Stimulated activated CD4-positive, alpha-beta T cell treated with anti-CD3 and anti-CD28 coated beads, Interleukin-12 subunit alpha, Interleukin-12 subunit beta, amount 100 ng/mL, for 24 hours (primary cell): ENCODE data around the gene SUSD3.

Experiments used
- DNase-seq, 2 experiments: peaks; one replicate each; pipeline ENCODE4 v3.0.0-alpha.2; 2020; ENCODE audit warnings: low read depth in 2 of 2

SUSD3 gene

GRCh38 chr9:93052791-93053540 is 5.5 kb upstream of the SUSD3 start:
- DNase-seq: no peak

GRCh38 chr9:93053781-93054331 is 4.6 kb upstream of the SUSD3 start:
- DNase-seq: no peak

DNA sequence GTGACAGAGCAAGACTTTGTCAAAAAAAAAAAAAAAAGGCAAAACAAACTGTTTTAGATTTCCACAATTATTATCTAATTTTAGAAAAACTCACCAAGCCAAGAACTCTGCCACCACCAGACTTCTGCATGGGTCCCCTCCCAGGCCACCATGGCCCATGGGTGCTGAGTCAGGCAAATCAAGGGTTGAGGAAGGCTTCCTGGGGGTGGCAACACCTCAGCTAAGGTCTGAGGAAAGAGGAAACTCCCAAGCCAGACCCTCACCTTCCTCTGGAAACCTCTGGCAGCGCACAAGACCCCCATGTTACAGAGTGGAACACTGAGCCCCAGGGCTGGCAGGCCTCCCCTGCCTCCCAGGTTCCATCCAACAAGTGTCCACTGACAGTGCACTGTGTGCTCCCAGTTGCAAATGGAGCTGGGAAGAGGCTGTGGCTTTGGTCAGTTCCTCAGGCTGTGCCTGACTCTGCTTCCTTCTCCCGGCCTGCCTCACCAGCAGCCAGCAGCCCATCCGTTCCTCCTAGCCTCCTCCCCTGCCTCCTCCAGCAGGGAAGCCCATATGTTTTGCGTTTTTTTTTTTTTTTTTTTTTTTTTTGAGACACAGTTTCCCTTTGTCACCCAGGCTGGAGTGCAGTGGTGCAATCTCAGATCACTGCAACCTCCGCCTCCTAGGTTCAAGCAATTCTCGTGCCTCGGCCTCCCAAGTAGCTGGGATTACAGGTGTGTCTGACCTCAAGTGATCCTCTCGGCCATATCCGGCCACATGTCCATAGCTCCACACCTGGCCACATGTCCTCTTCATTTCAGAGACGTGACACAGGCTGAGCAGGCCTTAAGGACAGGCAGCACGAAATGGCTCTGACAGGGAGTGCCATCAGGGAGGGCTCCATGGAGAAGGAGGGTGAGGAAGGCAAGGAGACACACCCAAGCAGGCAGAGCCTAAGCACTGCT is 3.5 kb upstream of the SUSD3 start:
- no peak for DNase-seq

- no peak for DNase-seq
Observed at GRCh38 chr9:93057042-93057702, 1.3 kb upstream of the SUSD3 start.

GRCh38 chr9:93057703-93058354 is 672 bp upstream of the SUSD3 start:
- no peak for DNase-seq

GRCh38 chr9:93059011-93059714 is 662 bp downstream of the SUSD3 start:
- no peak for DNase-seq

GRCh38 chr9:93059715-93060578 is 1.4 kb downstream of the SUSD3 start:
- DNase-seq: no peak

GRCh38 chr9:93060746-93061259 is 2.3 kb downstream of the SUSD3 start:
- DNase-seq: no peak

DNA sequence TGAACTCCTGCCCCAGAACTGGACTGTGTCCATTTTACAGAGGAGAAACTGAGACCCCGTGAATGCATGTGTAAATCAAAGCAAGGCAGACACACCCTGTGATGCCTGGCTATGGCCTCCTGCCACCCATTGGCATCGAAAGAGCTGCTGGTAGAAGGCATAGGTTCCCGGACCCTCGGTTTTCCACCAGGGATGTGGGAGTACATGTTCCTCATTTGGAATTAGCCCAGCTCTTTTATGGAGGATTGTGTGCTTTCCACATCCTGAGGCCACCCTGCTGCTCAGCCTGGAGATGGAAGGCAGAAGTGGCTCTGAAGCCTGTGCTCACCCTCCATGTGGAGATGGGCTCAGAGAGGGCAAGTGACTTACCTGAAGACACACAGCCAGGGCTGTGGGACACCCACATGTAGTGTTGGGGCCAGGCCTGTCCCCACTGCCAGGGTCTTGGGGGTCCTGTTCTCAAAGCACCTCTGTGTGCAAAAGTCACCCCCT is 2.8 kb downstream of the SUSD3 start:
- DNase-seq: no peak

DNA sequence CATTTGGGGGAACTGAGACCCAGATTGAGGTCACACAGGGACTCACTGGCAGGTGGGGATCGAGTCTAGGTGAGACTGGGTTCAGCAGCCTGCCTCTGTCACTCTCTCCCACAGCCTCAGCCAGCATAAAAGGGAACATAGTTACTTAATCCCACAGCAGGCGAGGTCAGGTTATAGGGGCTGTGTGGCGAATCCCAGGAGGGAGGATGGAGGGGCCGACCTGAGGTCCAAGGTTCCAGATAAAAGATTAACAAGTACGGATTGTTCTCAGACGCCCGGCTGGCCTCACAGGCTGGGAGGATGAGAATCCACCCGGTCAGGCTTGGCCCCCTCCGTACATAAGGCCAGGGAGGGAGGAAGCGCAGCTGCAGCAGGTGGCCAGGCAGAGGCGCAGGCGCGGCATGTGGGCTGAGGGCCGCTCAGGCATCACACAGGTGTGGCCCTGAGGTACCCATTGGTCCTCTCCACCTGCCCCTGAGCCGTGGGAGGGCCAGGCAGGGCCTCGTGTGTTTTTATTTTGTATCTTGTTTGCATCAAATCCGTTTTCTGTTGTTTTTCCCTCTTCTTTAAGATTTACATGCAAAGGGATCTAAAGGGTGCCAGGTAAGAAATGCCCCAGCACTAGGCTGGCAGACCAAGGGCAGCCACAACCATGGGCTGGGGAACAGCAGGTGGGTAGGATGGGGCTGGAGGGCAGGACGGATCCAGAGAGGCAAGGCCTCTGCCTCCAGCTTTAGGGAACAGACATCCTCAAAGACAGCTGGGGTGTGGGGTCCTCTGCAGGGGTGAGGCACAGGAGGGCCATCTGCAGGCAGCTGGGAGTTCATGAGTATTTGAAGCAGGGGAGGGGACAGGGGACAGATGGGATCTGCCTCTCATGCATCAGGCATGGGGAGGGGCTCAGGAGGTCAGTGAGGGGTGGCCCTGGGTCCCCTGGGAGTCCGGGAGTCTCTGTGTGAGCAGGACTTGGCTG is 3.6 kb downstream of the SUSD3 start:
- no peak for DNase-seq

GRCh38 chr9:93064392-93065134 is 6.1 kb downstream of the SUSD3 start:
- DNase-seq: peak; percentile 66 to 82

DNA sequence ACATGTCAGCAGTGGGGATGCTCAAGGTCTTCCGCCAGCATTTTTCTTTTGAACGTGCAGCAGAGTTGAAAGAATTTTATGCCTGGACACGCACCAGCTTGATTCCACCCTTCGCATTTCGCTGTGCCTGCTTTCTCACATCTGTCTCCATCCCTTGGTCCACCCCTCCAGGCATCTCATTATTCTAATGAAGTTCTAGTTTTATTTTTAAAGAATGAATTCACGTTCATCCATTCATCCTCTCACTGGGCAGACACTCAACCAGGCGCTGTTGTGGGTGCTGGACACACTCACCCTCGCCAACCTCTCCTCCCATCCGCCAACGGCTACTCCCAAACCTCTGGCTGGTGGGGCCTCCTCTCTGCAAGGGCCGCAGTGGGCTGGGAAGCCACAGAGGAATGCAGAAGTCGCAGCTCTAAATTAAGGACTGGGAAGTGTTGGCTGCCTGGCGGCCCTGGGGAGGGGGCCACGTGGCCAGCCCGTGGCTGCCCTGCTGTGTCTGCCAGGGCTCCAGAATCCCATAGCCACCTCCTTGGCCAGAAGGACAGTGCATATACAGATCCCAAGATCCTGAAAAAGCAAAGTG is 6.7 kb downstream of the SUSD3 start:
- no peak for DNase-seq

- no peak for DNase-seq
Observed at GRCh38 chr9:93066978-93067603, 8.6 kb downstream of the SUSD3 start.

GRCh38 chr9:93068956-93069355 is 10.5 kb downstream of the SUSD3 start:
- no peak for DNase-seq

DNA sequence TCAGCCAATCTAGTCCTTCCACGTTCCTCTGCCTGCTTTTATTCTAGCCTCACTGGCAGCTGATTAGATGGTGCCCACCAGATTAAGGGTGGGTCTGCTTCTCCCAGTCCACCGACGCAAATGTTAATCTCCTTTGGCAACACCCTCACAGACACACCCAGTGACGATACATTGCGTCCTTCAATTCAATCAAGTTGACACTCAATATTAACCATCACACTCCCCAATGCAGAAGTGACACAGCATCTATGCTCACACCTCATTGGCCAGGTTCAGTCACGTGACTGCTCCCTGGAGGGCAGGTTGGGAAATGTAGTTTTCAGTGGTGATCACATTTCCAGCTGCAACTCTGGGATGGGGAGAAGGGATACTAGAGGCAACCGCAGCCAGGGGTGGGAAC is 13.0 kb downstream of the SUSD3 start:
- no peak for DNase-seq

DNA sequence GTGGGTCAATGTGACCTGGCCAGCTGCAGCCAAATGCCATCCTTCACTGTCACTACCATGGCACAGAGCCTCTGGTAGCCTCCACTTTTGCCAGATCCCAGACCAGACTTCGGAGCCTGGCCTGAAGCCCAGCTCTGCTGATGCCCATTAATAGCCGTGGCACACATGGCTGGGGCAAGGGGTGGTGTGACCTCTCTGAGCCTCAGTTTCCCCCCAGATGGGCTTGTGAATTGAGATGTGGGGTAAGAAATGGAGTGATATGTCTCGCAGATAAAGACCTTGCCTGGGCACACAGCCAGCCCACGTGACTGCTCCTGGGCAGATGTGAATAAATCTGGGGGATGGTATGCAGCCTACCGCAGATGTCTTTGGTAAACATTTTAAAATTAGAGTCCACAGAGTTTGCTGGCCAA is 13.9 kb downstream of the SUSD3 start:
- no peak for DNase-seq
